ENCODE data around the gene COX6A1.

COX6A1 gene

DNA sequence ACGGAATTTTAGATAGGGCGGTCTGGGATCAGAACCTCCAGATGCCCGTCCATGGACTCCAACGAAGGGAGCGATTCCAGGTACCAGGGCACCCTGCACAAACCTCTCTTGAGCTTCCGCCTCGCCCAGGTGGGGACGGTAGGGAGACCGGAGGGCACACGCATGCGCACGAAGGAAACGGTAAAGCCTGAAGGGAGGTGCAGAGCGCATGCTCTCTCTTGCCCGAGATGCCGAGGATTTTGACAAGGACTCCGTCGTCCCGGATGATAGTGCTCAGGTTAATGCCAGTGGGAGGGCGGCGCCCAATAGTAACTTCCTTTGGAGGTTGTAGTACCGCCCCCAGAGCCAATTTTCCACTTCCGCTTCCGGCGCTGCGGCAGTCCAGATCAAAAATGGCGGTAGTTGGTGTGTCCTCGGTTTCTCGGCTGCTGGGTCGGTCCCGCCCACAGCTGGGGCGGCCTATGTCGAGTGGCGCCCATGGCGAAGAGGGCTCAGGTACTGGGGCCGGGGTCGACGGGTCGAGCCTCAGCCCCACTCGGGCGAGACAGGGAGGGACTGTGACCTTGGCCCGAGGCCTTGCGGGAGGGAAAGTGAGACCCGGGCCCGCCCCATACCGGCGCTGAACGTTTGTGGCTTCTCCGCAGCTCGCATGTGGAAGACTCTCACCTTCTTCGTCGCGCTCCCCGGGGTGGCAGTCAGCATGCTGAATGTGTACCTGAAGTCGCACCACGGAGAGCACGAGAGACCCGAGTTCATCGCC, at the start of gene COX6A1:
Gene COX6A1 (plus strand): TSS at position 379 of the 760 bp plus-strand sequence. CDS start 14 bp downstream, at position 393.
- peak; percentile 85 to 94 (median 92) for DNase-seq

DNA sequence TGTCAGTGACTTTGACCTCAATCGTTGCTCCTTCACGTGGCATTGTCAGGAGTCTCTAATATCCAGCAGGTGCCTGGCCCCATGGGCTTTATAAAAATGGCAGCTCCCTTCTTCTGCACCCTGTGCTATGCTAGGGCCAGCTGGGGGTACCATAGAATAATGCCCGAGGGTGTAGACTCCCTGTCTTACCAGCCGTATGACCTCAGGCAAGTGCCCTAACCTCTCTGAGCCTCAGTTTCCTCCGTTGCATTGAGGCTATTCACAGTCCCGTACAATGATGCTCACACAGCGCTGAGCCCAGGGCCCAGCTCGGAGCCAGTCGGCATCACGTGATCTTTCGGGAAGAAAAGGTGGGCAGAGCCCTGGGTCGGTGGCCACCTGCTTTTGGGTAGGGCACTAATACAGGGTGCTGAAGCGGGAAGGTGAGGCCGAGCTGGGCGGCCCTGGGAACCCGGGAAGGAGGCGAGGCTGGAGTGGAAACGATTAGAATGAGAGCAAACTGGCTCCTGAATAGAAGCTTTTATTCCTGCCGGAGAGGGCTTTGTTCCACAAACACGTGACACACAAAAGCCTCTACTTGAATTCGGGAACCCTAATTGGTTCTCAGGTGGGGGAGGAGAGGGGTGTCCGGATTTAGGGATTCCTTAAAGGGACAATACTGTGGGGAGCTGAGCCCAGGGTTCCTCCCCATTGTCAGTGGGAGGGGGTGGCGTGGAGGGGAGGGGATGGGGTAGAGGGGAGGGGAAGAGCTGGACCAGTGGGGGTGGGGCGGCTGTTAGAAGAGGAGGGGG, 49.0 kb upstream of the COX6A1 start:
- no peak for DNase-seq

DNA sequence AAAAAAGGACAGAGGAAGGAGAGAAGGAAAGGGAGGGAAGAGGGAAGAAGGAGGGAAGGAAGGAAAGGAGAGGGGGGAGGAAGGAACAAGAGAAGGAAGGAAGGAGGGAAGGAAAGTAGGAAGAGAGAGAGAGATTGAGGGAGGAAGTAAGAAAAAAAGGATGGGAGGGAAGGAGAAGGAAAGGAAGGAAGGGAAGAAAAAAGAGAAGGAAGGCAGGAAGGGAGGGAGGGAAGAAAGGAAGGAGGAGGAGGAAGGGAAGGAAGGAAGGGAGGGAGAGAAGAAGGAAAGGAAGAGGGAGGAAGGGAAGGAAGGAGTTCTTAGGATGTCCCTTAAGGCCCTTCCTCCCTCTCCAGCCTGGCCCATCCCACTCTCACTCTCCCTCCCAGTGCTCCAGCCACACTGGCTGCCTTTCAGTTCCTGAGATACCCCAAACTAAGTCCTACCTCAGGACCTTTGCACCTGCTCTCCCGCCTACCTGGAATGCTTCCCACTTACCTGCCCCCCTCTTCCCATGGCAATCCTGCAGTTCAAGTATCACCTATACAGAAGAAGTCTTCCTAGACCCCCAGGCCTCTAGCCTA, 47.3 kb upstream of the COX6A1 start:
- no peak for DNase-seq

DNA sequence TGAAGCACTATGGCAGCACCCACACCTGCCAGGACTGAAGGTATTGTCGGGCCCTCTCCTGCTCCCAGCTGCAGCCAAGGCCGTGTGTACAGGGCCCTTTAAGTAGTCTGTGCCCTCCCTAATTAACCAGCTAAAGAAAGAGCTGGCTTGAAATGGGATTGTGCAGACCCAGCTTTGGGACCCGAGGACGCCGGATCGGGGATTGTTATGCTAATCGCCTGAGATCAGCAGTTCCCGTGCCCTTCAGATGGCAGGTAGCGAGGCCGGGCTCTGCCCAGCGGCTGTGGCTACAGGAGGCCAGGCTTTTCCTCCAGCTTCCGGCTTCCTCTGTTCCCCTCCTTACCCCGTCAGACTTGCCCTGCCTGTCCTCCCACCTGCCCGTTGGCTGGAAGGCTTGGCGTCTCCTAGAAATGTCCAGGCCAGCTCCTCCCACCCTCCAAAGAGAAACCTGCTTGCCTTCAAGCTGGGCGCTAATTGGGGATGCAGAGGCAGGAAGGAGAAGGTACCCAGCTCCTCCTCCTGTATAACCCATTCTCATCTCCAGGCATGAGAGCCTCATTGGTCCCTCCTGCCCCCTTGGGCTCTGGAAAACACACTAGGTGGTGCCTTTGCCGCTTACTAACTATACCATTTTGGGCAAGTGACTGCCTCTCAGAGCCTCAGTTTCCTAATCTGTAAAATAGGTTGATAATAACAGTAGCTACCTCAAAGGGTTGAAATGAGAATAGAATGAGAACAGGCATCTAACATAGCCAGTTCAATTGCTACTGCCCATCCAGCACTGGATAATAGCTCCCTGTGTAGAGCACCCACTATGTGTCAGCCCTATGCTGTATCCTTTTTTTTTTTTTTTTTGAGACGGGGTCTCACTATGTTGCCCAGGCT, 43.2 kb upstream of the COX6A1 start:
- DNase-seq = no peak

DNA sequence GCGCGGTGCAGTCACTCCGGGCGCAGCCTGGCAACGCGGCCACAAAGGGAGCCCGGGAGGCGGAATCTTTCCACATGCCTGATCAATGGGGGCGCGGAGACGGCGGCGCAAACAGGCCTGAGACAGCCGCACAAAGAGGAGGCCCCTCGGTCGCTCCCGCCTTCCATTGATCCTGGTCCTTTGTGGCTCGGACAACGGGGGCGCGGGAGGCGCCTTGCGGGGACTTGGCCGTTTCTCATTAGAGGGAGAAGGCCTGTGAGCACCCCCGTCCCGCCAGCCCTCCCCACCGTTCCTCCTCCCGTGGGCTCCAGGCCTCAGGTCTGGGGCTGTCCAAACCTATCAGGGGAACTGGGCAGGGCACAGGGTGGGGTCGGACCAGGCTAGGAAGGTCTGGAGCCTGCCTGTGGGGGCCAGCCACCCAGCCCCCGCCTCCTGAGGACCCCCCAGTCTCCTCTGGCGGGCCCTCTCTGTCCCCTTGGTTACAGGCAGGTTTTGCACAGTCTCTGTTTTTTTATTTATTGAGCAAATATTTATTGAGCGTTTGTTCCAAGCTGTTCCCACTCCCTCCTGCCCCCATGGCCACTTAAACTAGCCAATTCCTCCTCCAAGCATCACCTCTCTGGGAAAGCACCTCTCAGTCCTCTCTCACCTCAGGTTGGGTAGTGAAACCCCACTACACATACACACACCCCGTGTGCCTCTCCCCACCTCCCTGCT, 39.9 kb upstream of the COX6A1 start:
- DNase-seq = no peak

DNA sequence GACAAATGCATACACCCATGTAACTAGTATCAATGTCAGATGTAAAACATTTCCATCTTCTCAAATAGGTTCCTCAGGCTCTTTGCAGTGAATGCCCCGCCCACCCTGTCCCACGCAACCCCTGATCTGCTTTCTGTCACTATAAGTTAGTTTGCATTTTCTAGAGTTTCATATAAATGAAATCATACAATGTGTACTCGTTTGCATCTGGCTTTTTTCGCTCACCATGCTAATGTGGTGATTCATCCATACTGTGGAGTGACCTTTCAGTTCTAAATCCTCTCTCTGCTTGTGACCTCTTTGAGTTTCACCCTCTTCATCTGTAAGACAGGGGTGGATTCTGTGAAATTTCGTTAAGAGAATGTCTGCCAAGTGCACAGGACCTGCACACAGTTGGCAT, 38.4 kb upstream of the COX6A1 start:
- DNase-seq = no peak

DNA sequence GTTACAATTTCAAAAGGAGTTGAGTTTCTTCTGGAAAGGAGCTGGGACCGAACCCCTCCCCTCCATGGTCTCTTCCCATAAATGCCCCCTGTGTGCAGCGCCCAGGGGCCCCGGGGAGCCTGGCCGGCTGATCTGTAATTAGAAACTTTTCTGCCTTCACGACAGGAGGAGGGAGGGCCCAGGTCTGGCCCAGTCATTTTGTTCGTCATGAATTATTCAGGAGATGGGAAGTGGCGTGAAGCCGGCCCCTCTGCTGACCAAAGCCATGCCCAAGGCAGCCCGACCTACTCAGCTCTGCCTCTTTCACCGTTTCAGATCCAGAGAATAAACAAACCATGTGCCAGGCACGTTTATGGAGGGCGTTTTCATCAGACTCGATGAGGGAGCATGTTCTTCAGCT, 35.7 kb upstream of the COX6A1 start:
- DNase-seq = no peak

DNA sequence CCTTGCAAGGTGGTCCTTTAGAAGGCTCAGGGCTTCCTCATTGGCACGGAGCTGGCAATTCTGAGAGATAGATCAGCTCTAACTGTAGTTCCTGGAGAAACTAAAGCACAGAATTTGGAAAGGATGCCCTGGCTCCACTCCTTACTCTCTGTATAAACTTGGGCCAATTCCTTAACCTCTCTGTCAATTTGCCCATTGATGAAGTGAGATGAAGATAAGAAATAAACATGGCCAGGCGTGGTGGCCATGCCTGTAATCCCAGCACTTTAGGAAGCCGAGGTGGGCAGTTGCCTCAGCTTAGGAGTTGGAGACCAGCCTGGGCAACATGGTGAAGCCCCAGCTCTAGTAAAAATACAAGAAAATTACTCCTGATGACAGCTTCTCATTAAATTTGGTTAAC, 34.0 kb upstream of the COX6A1 start:
- no peak for DNase-seq

DNA sequence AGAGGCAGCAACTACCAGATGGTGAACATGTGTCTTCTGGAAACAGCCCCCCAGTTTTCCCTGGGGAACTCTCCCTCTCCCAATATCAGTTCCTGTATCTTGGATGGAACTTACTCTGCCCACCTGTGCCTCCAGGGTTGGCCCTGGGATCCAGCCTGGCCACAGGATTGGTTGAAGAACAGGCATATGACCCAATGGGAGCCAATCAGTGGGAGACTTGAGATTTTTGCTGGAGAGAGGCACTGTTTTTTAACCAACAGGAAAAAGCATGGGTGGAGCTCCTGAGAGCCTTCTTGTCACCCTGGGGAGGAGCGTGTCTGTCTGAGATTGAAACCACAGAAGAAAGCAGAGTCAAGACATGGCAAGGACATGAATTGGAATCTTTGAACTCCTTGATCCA, 33.6 kb upstream of the COX6A1 start:
- no peak for DNase-seq

DNA sequence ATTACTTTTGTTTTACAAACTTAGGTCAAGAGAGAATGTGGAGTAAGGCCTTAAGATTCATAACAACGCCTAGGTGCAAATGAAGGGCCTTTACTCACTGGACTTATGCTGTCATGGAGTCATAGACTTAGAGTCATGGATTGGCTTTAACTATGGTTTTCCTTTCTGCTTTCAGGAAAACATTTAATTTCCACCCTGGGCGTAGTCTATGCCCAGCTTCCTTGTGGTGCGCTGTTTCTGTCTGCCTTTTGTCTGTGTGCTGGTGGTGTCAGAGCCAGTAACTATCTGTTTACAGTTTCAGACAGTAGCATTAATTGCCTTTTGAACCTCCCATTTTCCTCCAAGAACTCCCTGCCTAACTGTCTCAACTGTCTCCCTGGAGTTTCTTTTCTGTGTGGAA, 31.8 kb upstream of the COX6A1 start:
- no peak for DNase-seq

DNA sequence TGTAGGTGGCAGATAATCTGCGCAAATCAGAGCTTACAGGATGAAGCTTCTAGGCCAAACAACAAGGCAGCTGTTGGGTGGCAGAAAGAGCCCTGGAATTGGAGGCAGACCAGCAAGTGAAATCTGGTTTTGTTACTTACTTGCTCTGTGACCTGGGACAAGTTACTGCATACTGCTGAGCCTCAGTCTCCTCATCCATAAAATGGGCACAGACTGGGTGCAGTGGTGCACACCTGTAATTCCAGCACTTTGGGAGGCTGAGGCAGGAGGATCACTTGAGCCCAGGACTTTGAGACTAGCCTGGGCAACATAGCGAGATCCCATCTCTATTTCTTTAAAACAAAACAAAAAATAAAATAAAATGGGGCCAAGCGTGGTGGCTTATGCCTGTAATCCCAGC, 31.4 kb upstream of the COX6A1 start:
- DNase-seq = no peak

DNA sequence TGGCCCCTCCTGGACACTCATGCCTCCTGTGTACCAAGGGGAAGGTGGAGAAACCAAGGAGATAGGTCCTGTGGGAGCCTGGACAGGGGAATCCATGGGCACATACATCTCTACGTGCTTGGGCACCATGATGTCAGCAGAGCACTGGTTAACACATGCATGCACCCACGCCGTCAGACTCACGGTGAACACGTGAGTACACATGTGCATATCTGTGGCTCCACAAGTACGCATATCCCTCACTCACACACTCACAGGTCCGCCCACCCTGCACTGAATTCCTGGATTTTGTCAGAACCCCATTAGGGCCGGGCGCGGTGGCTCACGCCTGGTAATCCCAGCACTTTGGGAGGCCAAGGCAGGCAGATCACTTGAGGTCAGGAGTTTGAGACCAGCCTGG, 29.1 kb upstream of the COX6A1 start:
- no peak for DNase-seq

DNA sequence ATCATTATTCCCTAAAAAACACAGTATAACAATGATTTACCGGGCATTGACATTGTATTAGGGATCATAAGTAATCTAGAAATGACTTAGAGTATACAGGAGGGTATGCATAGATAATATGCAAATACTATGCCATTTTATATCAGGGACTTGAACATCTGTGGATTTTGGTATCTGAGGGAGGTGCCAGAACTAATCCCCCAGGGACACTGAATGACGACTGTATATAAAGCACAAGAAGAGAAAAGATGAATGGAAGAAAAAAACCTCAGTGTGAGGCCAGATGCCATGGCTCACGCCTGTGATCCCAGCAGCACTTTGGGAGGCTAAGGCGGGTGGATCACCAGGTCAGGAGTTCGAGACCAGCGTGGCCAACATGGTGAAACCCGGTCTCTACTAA, 25.5 kb upstream of the COX6A1 start:
- DNase-seq = no peak

DNA sequence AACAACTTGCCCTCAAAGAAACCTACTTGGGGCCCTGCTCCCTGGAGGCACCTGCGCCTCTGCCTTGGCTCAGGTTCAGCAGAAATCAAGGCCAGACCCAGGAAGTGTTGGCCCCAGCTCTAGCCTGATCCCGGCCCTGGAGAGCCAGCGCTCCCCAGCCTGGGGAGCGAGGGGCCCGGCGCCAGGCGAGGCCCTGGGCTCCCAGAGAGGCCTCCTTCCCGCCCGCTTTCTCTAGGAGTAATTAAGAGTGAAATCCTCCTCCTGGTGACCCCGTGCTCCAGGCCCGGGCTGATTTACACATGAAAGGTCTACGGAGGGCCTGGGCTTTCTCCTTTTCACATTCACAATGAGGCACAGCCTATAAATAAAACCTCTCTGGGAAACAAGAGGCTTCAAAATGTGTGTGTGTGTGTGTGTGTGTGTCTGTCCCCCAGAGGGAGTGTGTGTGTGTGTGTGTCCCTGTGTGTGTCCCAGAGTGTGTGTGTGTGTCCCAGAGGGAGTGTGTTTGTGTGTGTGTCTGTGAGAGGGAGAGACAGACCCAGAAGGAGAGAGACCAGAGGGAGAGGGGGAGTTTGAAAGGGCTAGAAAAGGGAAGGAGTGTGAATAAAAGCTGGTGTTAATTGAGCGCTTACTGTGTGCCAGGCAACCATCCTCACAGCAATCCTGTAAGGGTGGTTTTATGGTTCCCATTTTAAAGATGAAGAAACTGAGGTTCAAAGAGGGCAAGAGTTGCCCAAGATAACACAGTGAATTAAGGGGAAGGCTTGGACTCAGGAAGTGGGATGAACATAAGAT, 23.8 kb upstream of the COX6A1 start:
- DNase-seq = no peak

DNA sequence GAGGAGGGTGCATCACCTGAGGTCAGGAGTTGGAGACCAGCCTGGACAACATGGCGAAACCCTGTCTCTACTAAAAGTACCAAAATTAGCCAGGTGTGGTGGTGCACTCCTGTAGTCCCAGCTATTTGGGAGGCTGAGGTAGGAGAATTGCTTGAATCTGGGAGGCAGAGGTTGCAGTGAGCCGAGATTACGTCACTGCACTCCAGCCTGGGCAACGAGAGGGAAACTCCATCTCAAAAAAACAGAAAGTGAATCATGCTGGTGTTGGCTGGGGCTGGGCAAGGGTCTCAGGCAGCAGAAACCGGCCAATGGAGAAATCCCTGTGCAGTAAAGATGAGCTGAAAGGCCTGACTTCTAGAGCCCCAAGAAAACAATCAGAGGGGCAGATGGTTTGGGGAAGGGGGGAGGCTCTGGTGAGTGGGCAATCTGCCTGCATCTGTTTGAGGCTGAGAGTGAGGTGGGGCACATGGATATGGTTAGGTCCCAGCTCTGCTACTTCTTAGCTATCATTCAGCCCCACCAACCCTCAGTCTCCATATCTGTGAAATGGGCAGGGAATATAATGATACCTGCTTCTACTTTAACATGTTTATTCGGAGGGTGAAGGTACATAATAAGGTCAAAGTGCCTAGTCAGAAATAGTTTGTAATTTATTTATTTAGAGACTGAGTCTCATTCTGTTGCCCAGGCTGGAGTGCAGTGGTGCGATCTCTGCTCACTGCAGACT, 21.3 kb upstream of the COX6A1 start:
- no peak for DNase-seq

DNA sequence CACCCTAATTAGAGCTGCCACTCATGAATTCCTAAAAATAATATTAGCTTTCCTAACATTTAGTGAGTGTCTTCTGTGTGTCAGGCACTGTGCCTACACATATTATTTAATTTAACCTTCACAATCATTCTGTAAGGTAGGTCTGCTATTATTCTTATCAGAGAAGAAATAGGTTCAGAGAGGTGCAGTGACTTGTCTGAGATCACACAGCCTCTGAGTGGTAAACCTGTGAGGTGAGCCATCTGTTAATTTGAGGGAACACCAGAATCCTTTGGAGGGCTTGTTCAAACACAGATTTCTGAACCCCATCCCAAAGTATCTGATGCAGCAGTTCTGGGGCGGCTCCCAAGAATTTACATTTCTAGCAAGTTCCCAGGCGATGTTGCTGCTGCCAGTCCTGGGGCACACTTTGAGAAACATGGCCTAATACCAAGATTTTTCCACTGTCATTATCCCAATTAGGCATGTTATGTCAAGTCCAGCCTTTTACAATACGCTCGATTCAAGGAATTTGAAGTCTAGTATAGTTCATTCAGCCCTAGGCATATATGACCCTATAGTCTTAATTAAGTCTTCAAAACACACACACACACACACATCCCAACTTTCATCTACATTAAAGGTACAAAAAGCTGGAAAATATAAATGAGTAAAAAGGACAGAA, 19.9 kb upstream of the COX6A1 start:
- no peak for DNase-seq

DNA sequence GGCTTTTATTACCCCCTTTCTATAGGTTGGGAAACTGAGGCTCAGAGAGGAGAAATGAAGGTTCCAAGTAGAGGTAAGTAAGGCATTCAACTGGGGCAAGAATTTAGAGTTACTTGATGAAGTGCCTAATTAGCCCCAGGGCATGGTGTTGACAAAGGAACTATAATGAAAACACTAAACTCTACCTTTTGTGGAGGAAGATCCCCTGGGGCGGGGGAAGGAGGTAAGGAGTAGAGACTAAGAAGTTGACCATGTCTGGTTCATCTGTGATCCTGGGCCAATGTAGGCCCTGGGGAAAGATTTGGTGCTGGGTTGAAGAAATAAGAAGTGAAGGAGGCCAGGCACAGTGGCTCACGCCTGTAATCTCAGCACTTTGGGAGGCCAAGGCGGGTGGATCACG, 16.2 kb upstream of the COX6A1 start:
- no peak for DNase-seq

DNA sequence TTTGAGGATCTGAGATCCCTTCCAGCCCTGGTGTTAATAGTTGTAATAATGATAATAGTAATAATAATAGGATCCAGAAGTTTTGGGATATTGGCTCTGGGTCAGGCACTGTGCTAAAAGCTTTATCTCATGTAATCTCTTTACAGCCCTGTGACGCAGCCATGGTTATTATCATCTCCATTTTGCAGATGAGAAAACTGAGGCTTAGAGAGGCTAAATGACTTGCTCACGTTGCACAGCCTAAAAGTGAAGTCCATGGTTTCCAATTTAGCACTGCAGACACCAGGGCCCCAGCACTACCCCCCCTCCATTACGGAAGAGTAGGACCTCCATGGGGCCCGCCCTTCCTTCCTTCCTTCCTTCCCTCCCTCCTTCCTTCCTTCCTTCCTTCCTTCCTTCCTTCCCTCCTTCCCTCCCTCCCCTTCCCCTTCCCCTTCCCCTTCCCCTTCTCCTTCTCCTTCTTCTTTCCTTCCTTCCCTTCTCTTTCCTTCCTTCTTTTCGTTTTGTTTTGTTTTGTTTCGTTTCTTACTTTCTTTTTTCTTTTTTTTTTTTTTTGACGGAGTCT, 14.9 kb upstream of the COX6A1 start:
- DNase-seq = no peak

DNA sequence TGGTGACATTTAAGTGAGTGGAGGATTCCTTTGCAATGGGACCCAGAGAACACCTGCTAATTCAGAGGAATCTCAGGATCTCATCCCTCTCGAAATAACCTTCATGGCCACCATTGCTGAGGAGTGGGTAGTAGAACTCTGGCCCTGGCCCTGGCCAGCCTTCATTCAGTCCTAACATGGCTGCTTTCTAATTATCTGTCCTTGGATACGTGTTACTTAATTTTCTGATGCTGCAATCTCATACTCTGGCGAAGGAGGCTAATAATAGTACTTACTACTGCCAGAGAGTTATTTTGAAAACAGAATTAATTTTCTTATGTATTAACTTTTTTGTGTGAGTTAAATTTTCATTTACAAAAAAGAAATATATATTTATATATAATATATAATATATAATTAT, 12.1 kb upstream of the COX6A1 start:
- no peak for DNase-seq
